ENCODE data around the gene FBXO31. TPM values are rescaled to one million over a fixed set of nuclear protein-coding genes. Genes with fewer than 3 reads are reported as not detected.
"Not testable (repeated sequence)": the region's sequence is repeated elsewhere in the genome, so short reads cannot be mapped to it uniquely, and the experiment has no call there.

Gene FBXO31
- total RNA-seq, 1 experiment from 2014 or later: 11.9 TPM

GRCh38 chr16:87382023-87382785 is 1.4 kb downstream of the FBXO31 start:
- Histone ChIP-seq H3K27me3 (no peaks in the 10 kb centered on the region), H3K4me3 (peak overlapping the region; percentile 79), H3K27ac (peak overlapping the region; percentile 76), H3K4me1 (no peaks in the 10 kb centered on the region; the same call in 1 of the 2 replicates), H3K36me3 (no peaks in the 10 kb centered on the region), H3K9me3 (replicated peaks) (no peaks in the 10 kb centered on the region)
- DNase-seq: no peak

- Histone ChIP-seq H3K36me3 (no peaks in the 10 kb centered on the region), H3K27ac (no peak overlapping the region), H3K27me3 (no peaks in the 10 kb centered on the region), H3K4me1 (no peaks in the 10 kb centered on the region), H3K4me3 (no peak overlapping the region), H3K9me3 (replicated peaks) (no peaks in the 10 kb centered on the region)
- no peak for DNase-seq
Measured at GRCh38 chr16:87380881-87381280, 2.7 kb downstream of the FBXO31 start.

GRCh38 chr16:87380403-87380802 is 3.2 kb downstream of the FBXO31 start:
- DNase-seq: no peak
- Histone ChIP-seq H3K27ac (no peak overlapping the region), H3K27me3 (no peaks in the 10 kb centered on the region), H3K4me3 (no peak overlapping the region), H3K36me3 (no peaks in the 10 kb centered on the region), H3K4me1 (no peaks in the 10 kb centered on the region), H3K9me3 (replicated peaks) (no peaks in the 10 kb centered on the region)

- DNase-seq; H3K9me3 ChIP-seq (replicated peaks); H3K4me3 ChIP-seq; H3K27ac ChIP-seq; H3K4me1 ChIP-seq; H3K27me3 ChIP-seq; H3K36me3 ChIP-seq: not testable (repeated sequence)
Measured at GRCh38 chr16:87379312-87379752, 4.2 kb downstream of the FBXO31 start.

GRCh38 chr16:87376660-87377059 is 6.9 kb downstream of the FBXO31 start:
- Histone ChIP-seq H3K27me3 (no peaks in the 10 kb centered on the region), H3K4me3 (no peak overlapping the region), H3K4me1 (peaks cover 6% of the 10 kb centered on the region), H3K9me3 (replicated peaks) (no peaks in the 10 kb centered on the region), H3K36me3 (no peaks in the 10 kb centered on the region), H3K27ac (no peak overlapping the region)
- no peak for DNase-seq

- peaks cover 12% of the 10 kb centered on the region for H3K4me1 ChIP-seq
- no peak overlapping the region for H3K27ac ChIP-seq
- H3K36me3 ChIP-seq: no peaks in the 10 kb centered on the region
- H3K9me3 ChIP-seq (replicated peaks): no peaks in the 10 kb centered on the region
- H3K4me3 ChIP-seq: no peak overlapping the region
- no peak for DNase-seq
- H3K27me3 ChIP-seq: no peaks in the 10 kb centered on the region
Measured at GRCh38 chr16:87375426-87376135, 8.0 kb downstream of the FBXO31 start.

GRCh38 chr16:87374313-87374712 is 9.3 kb downstream of the FBXO31 start:
- H3K36me3 ChIP-seq: no peaks in the 10 kb centered on the region
- no peak overlapping the region for H3K4me3 ChIP-seq
- no peaks in the 10 kb centered on the region for H3K9me3 ChIP-seq (replicated peaks)
- no peaks in the 10 kb centered on the region for H3K27me3 ChIP-seq
- H3K4me1 ChIP-seq: peaks cover 12% of the 10 kb centered on the region
- DNase-seq: no peak
- no peak overlapping the region for H3K27ac ChIP-seq

GRCh38 chr16:87372305-87372704 is 11.3 kb downstream of the FBXO31 start:
- peak overlapping the region; percentile 93 for H3K27ac ChIP-seq
- H3K36me3 ChIP-seq: no peaks in the 10 kb centered on the region
- H3K27me3 ChIP-seq: no peaks in the 10 kb centered on the region
- H3K4me3 ChIP-seq: no peak overlapping the region
- H3K9me3 ChIP-seq (replicated peaks): no peaks in the 10 kb centered on the region
- DNase-seq: no peak
- H3K4me1 ChIP-seq: peaks cover 12% of the 10 kb centered on the region

GRCh38 chr16:87371261-87371866 is 12.2 kb downstream of the FBXO31 start:
- H3K36me3 ChIP-seq: no peaks in the 10 kb centered on the region
- peak overlapping the region; percentile 93 for H3K27ac ChIP-seq
- DNase-seq: peak; percentile 59 to 70
- H3K4me1 ChIP-seq: peaks cover 12% of the 10 kb centered on the region
- H3K4me3 ChIP-seq: peak overlapping the region; percentile 26; the same call in 1 of the 2 replicates
- no peaks in the 10 kb centered on the region for H3K27me3 ChIP-seq
- no peaks in the 10 kb centered on the region for H3K9me3 ChIP-seq (replicated peaks)

GRCh38 chr16:87369796-87370719 is 13.5 kb downstream of the FBXO31 start:
- Histone ChIP-seq H3K27ac (no peak overlapping the region; the same call in 1 of the 2 replicates), H3K36me3 (no peaks in the 10 kb centered on the region), H3K4me1 (peaks cover 12% of the 10 kb centered on the region), H3K9me3 (replicated peaks) (no peaks in the 10 kb centered on the region), H3K4me3 (no peak overlapping the region), H3K27me3 (no peaks in the 10 kb centered on the region)
- DNase-seq: no peak

- no peak overlapping the region for H3K4me3 ChIP-seq
- no peak for DNase-seq
- H3K27me3 ChIP-seq: no peaks in the 10 kb centered on the region
- no peak overlapping the region for H3K27ac ChIP-seq
- peaks cover 12% of the 10 kb centered on the region for H3K4me1 ChIP-seq
- H3K36me3 ChIP-seq: no peaks in the 10 kb centered on the region
- no peaks in the 10 kb centered on the region for H3K9me3 ChIP-seq (replicated peaks)
Measured at GRCh38 chr16:87369117-87369765, 14.3 kb downstream of the FBXO31 start.

- DNase-seq: no peak
- H3K36me3 ChIP-seq: no peaks in the 10 kb centered on the region
- H3K27me3 ChIP-seq: no peaks in the 10 kb centered on the region
- no peak overlapping the region for H3K4me3 ChIP-seq
- no peak overlapping the region for H3K27ac ChIP-seq
- H3K4me1 ChIP-seq: peaks cover 12% of the 10 kb centered on the region
- no peaks in the 10 kb centered on the region for H3K9me3 ChIP-seq (replicated peaks)
Measured at GRCh38 chr16:87368029-87368770, 15.4 kb downstream of the FBXO31 start.

GRCh38 chr16:87367529-87367928 is 16.0 kb downstream of the FBXO31 start:
- no peaks in the 10 kb centered on the region for H3K36me3 ChIP-seq
- H3K9me3 ChIP-seq (replicated peaks): no peaks in the 10 kb centered on the region
- no peak overlapping the region for H3K4me3 ChIP-seq
- H3K27ac ChIP-seq: no peak overlapping the region
- no peaks in the 10 kb centered on the region for H3K27me3 ChIP-seq
- no peak for DNase-seq
- H3K4me1 ChIP-seq: peaks cover 12% of the 10 kb centered on the region
